ENCODE data around the gene SLC66A2.

SLC66A2 gene

DNA sequence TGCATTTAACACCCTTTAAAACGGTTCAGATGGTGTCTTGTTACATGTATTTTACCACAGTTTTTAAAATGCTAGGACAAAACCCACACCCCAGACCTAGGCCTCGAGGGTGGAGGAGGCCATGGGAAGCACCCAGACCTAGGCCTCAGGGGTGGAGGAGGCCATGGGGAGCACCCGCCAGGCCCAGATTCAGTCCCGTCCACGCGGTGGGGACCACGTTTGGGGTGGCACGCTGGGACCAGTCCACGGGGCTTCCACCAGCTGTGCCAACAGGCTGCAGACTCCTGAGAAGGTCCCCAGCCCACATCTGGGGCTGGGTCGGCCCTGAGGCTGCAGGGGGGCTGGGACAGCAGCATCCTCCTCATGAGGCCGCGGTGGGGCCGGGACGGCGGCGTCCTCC lies 63.4 kb downstream of the SLC66A2 start:
- Histone ChIP-seq H3K79me2 (ENCODE audit: insufficient read depth, low read length) (no peaks in the 10 kb centered on the region), H3K4me3 (ENCODE audit: low read length, poor library complexity, severe bottlenecking) (no peak overlapping the region), H3F3A (ENCODE audit: low read depth) (no peaks in the 10 kb centered on the region), H4K20me1 (ENCODE audit: insufficient read depth, low read length, poor library complexity, severe bottlenecking) (no peaks in the 10 kb centered on the region), H3K9ac (ENCODE audit: low read depth, low read length, poor library complexity, severe bottlenecking) (no peak overlapping the region), H3K4me2 (ENCODE audit: low read depth, low read length, poor library complexity, severe bottlenecking) (no peak overlapping the region), H3K9me2 (replicated peaks; ENCODE audit: low read depth, low read length) (no peaks in the 10 kb centered on the region), H3K4me1 (ENCODE audit: insufficient read depth, low read length, poor library complexity, severe bottlenecking) (no peaks in the 10 kb centered on the region), H3K27me3 (ENCODE audit: insufficient read depth, low read length, poor library complexity, severe bottlenecking) (no peaks in the 10 kb centered on the region), H3K36me3 (ENCODE audit: insufficient read depth, low read length) (no peaks in the 10 kb centered on the region), H3K9me3 (ENCODE audit: insufficient read depth, low read depth, low read length) (peaks cover 17% of the 10 kb centered on the region; the same call in 1 of the 2 replicates), H2AFZ (ENCODE audit: low read length) (no peak overlapping the region)
- no peak for TF ChIP-seq EZH2phosphoT487 (IDR thresholded peaks at IDR 0.05; ENCODE audit: borderline replicate concordance)
- TF ChIP-seq, protein P1, sequence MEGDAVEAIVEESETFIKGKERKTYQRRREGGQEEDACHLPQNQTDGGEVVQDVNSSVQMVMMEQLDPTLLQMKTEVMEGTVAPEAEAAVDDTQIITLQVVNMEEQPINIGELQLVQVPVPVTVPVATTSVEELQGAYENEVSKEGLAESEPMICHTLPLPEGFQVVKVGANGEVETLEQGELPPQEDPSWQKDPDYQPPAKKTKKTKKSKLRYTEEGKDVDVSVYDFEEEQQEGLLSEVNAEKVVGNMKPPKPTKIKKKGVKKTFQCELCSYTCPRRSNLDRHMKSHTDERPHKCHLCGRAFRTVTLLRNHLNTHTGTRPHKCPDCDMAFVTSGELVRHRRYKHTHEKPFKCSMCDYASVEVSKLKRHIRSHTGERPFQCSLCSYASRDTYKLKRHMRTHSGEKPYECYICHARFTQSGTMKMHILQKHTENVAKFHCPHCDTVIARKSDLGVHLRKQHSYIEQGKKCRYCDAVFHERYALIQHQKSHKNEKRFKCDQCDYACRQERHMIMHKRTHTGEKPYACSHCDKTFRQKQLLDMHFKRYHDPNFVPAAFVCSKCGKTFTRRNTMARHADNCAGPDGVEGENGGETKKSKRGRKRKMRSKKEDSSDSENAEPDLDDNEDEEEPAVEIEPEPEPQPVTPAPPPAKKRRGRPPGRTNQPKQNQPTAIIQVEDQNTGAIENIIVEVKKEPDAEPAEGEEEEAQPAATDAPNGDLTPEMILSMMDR (conservative IDR thresholded peaks at IDR 0.05; ENCODE audit: low read length) = no peak

GRCh38 chr18:79887181-79888000 lies 64.1 kb downstream of the SLC66A2 start:
- Histone ChIP-seq H3K4me2 (ENCODE audit: low read depth, low read length, poor library complexity, severe bottlenecking) (no peak overlapping the region), H3K9me3 (ENCODE audit: insufficient read depth, low read depth, low read length) (peaks cover 12% of the 10 kb centered on the region; the same call in 1 of the 2 replicates), H3F3A (ENCODE audit: low read depth) (no peaks in the 10 kb centered on the region), H3K4me3 (ENCODE audit: low read length, poor library complexity, severe bottlenecking) (no peak overlapping the region), H2AFZ (ENCODE audit: low read length) (no peak overlapping the region), H3K36me3 (ENCODE audit: insufficient read depth, low read length) (no peaks in the 10 kb centered on the region), H4K20me1 (ENCODE audit: insufficient read depth, low read length, poor library complexity, severe bottlenecking) (no peaks in the 10 kb centered on the region), H3K27me3 (ENCODE audit: insufficient read depth, low read length, poor library complexity, severe bottlenecking) (no peaks in the 10 kb centered on the region), H3K79me2 (ENCODE audit: insufficient read depth, low read length) (no peaks in the 10 kb centered on the region), H3K9me2 (replicated peaks; ENCODE audit: low read depth, low read length) (no peaks in the 10 kb centered on the region), H3K9ac (ENCODE audit: low read depth, low read length, poor library complexity, severe bottlenecking) (no peak overlapping the region), H3K4me1 (ENCODE audit: insufficient read depth, low read length, poor library complexity, severe bottlenecking) (no peaks in the 10 kb centered on the region)
- TF ChIP-seq, protein P1 (conservative IDR thresholded peaks at IDR 0.05; ENCODE audit: low read length) = no peak
- no peak for TF ChIP-seq EZH2phosphoT487 (IDR thresholded peaks at IDR 0.05; ENCODE audit: borderline replicate concordance)

GRCh38 chr18:79884963-79885728 lies 66.3 kb downstream of the SLC66A2 start:
- Histone ChIP-seq H3K9me2 (replicated peaks; ENCODE audit: low read depth, low read length) (no peaks in the 10 kb centered on the region), H3K4me3 (ENCODE audit: low read length, poor library complexity, severe bottlenecking) (no peak overlapping the region), H4K20me1 (ENCODE audit: insufficient read depth, low read length, poor library complexity, severe bottlenecking) (no peaks in the 10 kb centered on the region), H3F3A (ENCODE audit: low read depth) (no peaks in the 10 kb centered on the region), H3K4me1 (ENCODE audit: insufficient read depth, low read length, poor library complexity, severe bottlenecking) (no peaks in the 10 kb centered on the region), H3K9me3 (ENCODE audit: insufficient read depth, low read depth, low read length) (peaks cover 8% of the 10 kb centered on the region; the same call in 1 of the 2 replicates), H3K36me3 (ENCODE audit: insufficient read depth, low read length) (no peaks in the 10 kb centered on the region), H3K9ac (ENCODE audit: low read depth, low read length, poor library complexity, severe bottlenecking) (no peak overlapping the region), H2AFZ (ENCODE audit: low read length) (no peak overlapping the region), H3K79me2 (ENCODE audit: insufficient read depth, low read length) (no peaks in the 10 kb centered on the region), H3K27me3 (ENCODE audit: insufficient read depth, low read length, poor library complexity, severe bottlenecking) (no peaks in the 10 kb centered on the region), H3K4me2 (ENCODE audit: low read depth, low read length, poor library complexity, severe bottlenecking) (no peak overlapping the region)
- no peak for TF ChIP-seq EZH2phosphoT487 (IDR thresholded peaks at IDR 0.05; ENCODE audit: borderline replicate concordance)
- TF ChIP-seq, protein P1 (conservative IDR thresholded peaks at IDR 0.05; ENCODE audit: low read length) = no peak
